Measurements from ENCODE around the gene KRT82.

DNA sequence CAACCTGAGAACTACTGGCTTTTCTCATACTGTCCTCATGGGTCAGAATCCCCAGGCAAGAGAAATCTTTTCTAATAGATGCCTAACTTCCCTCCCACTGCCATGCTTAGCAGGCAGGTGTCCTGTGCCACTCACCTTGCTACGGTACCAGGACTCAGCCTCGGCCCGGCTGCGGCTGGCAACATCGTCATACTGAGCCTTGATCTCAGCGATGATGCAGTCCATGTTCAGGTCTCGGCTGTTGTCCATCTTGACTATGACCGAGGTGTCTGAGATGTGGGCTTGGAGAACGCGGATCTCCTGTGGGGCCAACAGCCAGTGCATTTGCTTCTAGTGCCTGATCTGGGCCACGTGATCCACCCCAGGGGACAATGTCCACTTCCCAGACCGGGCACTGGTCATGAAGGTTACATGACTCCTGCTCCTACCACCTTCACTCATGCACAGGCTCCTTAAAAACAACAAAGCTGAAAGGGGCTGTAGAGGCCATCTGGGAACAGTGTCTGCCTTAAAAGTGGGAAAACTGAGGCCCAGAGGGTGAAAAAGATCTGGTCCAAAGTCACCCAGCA lies 42.9 kb downstream of the KRT82 start:
- TF ChIP-seq, protein P1, sequence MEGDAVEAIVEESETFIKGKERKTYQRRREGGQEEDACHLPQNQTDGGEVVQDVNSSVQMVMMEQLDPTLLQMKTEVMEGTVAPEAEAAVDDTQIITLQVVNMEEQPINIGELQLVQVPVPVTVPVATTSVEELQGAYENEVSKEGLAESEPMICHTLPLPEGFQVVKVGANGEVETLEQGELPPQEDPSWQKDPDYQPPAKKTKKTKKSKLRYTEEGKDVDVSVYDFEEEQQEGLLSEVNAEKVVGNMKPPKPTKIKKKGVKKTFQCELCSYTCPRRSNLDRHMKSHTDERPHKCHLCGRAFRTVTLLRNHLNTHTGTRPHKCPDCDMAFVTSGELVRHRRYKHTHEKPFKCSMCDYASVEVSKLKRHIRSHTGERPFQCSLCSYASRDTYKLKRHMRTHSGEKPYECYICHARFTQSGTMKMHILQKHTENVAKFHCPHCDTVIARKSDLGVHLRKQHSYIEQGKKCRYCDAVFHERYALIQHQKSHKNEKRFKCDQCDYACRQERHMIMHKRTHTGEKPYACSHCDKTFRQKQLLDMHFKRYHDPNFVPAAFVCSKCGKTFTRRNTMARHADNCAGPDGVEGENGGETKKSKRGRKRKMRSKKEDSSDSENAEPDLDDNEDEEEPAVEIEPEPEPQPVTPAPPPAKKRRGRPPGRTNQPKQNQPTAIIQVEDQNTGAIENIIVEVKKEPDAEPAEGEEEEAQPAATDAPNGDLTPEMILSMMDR (IDR thresholded peaks at IDR 0.05; ENCODE audit: low read length), result no peak
- no peak for TF ChIP-seq EZH2 (optimal IDR thresholded peaks at IDR 0.05; ENCODE audit: low read depth, low read length)
